ENCODE results near the gene ZNF653. TPM values are rescaled to one million over a fixed set of nuclear protein-coding genes. Genes with fewer than 3 reads are reported as not detected.

Gene ZNF653
- total RNA-seq (2012; rRNA removed), result 3.0 and 3.5 TPM in 2 replicates

- Histone ChIP-seq H3K4me3 (ENCODE audit: low read length) (peak within 1 kb of the TSS; percentile 97), H3K9me3 (replicated peaks; ENCODE audit: low read length) (no peaks in the 10 kb centered on the region), H3K36me3 (ENCODE audit: insufficient read depth, low read length) (no peaks in the 10 kb centered on the region)
Measured at GRCh38 chr19:11505504-11506100, at the start of gene ZNF653. Gene ZNF653, minus strand, starts transcription at chr19:11505839. Its CDS starts 53 bp downstream, at chr19:11505786.

GRCh38 chr19:11555246-11555645, 49.6 kb upstream of the ZNF653 start:
- H3K9me3 ChIP-seq (replicated peaks; ENCODE audit: low read length), result no peaks in the 10 kb centered on the region
- no peak overlapping the region for H3K9ac ChIP-seq (ENCODE audit: low read depth, low read length)
- peaks cover 7% of the 10 kb centered on the region for H3K4me1 ChIP-seq (ENCODE audit: control insufficient read depth, insufficient read depth, low read length)
- H3K27me3 ChIP-seq (ENCODE audit: control insufficient read depth, insufficient read depth, low read length), result no peaks in the 10 kb centered on the region
- no peak overlapping the region for H3K4me3 ChIP-seq (ENCODE audit: low read length)
- H3K4me2 ChIP-seq (ENCODE audit: low read length), result no peak overlapping the region
- H3K36me3 ChIP-seq (ENCODE audit: insufficient read depth, low read length), result peaks cover 30% of the 10 kb centered on the region

More at GRCh38 chr19:11505504-11506100, at the start of gene ZNF653:
- Histone ChIP-seq H3K4me1 (ENCODE audit: control insufficient read depth, insufficient read depth, low read length) (peaks cover 12% of the 10 kb centered on the region), H3K9ac (ENCODE audit: low read depth, low read length) (peak within 1 kb of the TSS; percentile 92), H3K27me3 (ENCODE audit: control insufficient read depth, insufficient read depth, low read length) (no peaks in the 10 kb centered on the region), H3K4me2 (ENCODE audit: low read length) (peak within 1 kb of the TSS; percentile 99)

- H3K4me2 ChIP-seq (ENCODE audit: low read length), result no peak overlapping the region
- H3K9ac ChIP-seq (ENCODE audit: low read depth, low read length), result no peak overlapping the region
- H3K4me3 ChIP-seq (ENCODE audit: low read length), result no peak overlapping the region
- no peaks in the 10 kb centered on the region for H3K9me3 ChIP-seq (replicated peaks; ENCODE audit: low read length)
- peaks cover 30% of the 10 kb centered on the region for H3K36me3 ChIP-seq (ENCODE audit: insufficient read depth, low read length)
- H3K27me3 ChIP-seq (ENCODE audit: control insufficient read depth, insufficient read depth, low read length), result no peaks in the 10 kb centered on the region
- H3K4me1 ChIP-seq (ENCODE audit: control insufficient read depth, insufficient read depth, low read length), result peaks cover 7% of the 10 kb centered on the region
Measured at GRCh38 chr19:11554160-11554559, 48.5 kb upstream of the ZNF653 start.

- no peak overlapping the region for H3K4me3 ChIP-seq (ENCODE audit: low read length)
- peaks cover 2% of the 10 kb centered on the region for H3K4me1 ChIP-seq (ENCODE audit: control insufficient read depth, insufficient read depth, low read length)
- no peak overlapping the region for H3K9ac ChIP-seq (ENCODE audit: low read depth, low read length)
- H3K36me3 ChIP-seq (ENCODE audit: insufficient read depth, low read length), result peaks cover 30% of the 10 kb centered on the region
- no peaks in the 10 kb centered on the region for H3K9me3 ChIP-seq (replicated peaks; ENCODE audit: low read length)
- no peaks in the 10 kb centered on the region for H3K27me3 ChIP-seq (ENCODE audit: control insufficient read depth, insufficient read depth, low read length)
- H3K4me2 ChIP-seq (ENCODE audit: low read length), result no peak overlapping the region
Measured at GRCh38 chr19:11552666-11553372, 47.2 kb upstream of the ZNF653 start.

- peaks cover 30% of the 10 kb centered on the region for H3K36me3 ChIP-seq (ENCODE audit: insufficient read depth, low read length)
- H3K9ac ChIP-seq (ENCODE audit: low read depth, low read length), result no peak overlapping the region
- H3K4me3 ChIP-seq (ENCODE audit: low read length), result no peak overlapping the region
- H3K4me2 ChIP-seq (ENCODE audit: low read length), result no peak overlapping the region
- no peaks in the 10 kb centered on the region for H3K27me3 ChIP-seq (ENCODE audit: control insufficient read depth, insufficient read depth, low read length)
- H3K9me3 ChIP-seq (replicated peaks; ENCODE audit: low read length), result no peaks in the 10 kb centered on the region
- no peaks in the 10 kb centered on the region for H3K4me1 ChIP-seq (ENCODE audit: control insufficient read depth, insufficient read depth, low read length)
Measured at GRCh38 chr19:11551603-11552235, 46.1 kb upstream of the ZNF653 start.

- peaks cover 30% of the 10 kb centered on the region for H3K36me3 ChIP-seq (ENCODE audit: insufficient read depth, low read length)
- no peak overlapping the region for H3K4me2 ChIP-seq (ENCODE audit: low read length)
- H3K9ac ChIP-seq (ENCODE audit: low read depth, low read length), result no peak overlapping the region
- no peaks in the 10 kb centered on the region for H3K27me3 ChIP-seq (ENCODE audit: control insufficient read depth, insufficient read depth, low read length)
- no peaks in the 10 kb centered on the region for H3K4me1 ChIP-seq (ENCODE audit: control insufficient read depth, insufficient read depth, low read length)
- H3K4me3 ChIP-seq (ENCODE audit: low read length), result no peak overlapping the region
- no peaks in the 10 kb centered on the region for H3K9me3 ChIP-seq (replicated peaks; ENCODE audit: low read length)
Measured at GRCh38 chr19:11550265-11550664, 44.6 kb upstream of the ZNF653 start.

- peaks cover 30% of the 10 kb centered on the region for H3K36me3 ChIP-seq (ENCODE audit: insufficient read depth, low read length)
- H3K4me1 ChIP-seq (ENCODE audit: control insufficient read depth, insufficient read depth, low read length), result no peaks in the 10 kb centered on the region
- H3K27me3 ChIP-seq (ENCODE audit: control insufficient read depth, insufficient read depth, low read length), result no peaks in the 10 kb centered on the region
- no peak overlapping the region for H3K4me3 ChIP-seq (ENCODE audit: low read length)
- H3K9me3 ChIP-seq (replicated peaks; ENCODE audit: low read length), result no peaks in the 10 kb centered on the region
- no peak overlapping the region for H3K9ac ChIP-seq (ENCODE audit: low read depth, low read length)
- H3K4me2 ChIP-seq (ENCODE audit: low read length), result no peak overlapping the region
Measured at GRCh38 chr19:11549386-11549953, 43.8 kb upstream of the ZNF653 start.

GRCh38 chr19:11547929-11548700, 42.5 kb upstream of the ZNF653 start:
- peaks cover 16% of the 10 kb centered on the region for H3K36me3 ChIP-seq (ENCODE audit: insufficient read depth, low read length)
- H3K4me1 ChIP-seq (ENCODE audit: control insufficient read depth, insufficient read depth, low read length), result no peaks in the 10 kb centered on the region
- no peak overlapping the region for H3K4me2 ChIP-seq (ENCODE audit: low read length)
- no peaks in the 10 kb centered on the region for H3K9me3 ChIP-seq (replicated peaks; ENCODE audit: low read length)
- H3K4me3 ChIP-seq (ENCODE audit: low read length), result no peak overlapping the region
- no peaks in the 10 kb centered on the region for H3K27me3 ChIP-seq (ENCODE audit: control insufficient read depth, insufficient read depth, low read length)
- H3K9ac ChIP-seq (ENCODE audit: low read depth, low read length), result no peak overlapping the region

- H3K4me3 ChIP-seq (ENCODE audit: low read length), result no peak overlapping the region
- no peaks in the 10 kb centered on the region for H3K9me3 ChIP-seq (replicated peaks; ENCODE audit: low read length)
- no peak overlapping the region for H3K4me2 ChIP-seq (ENCODE audit: low read length)
- no peak overlapping the region for H3K9ac ChIP-seq (ENCODE audit: low read depth, low read length)
- no peaks in the 10 kb centered on the region for H3K4me1 ChIP-seq (ENCODE audit: control insufficient read depth, insufficient read depth, low read length)
- no peaks in the 10 kb centered on the region for H3K36me3 ChIP-seq (ENCODE audit: insufficient read depth, low read length)
- H3K27me3 ChIP-seq (ENCODE audit: control insufficient read depth, insufficient read depth, low read length), result peaks cover 22% of the 10 kb centered on the region
Measured at GRCh38 chr19:11541238-11541637, 35.6 kb upstream of the ZNF653 start.

- H3K9me3 ChIP-seq (replicated peaks; ENCODE audit: low read length), result no peaks in the 10 kb centered on the region
- H3K4me1 ChIP-seq (ENCODE audit: control insufficient read depth, insufficient read depth, low read length), result peaks cover 2% of the 10 kb centered on the region
- peaks cover 22% of the 10 kb centered on the region for H3K27me3 ChIP-seq (ENCODE audit: control insufficient read depth, insufficient read depth, low read length)
- H3K4me3 ChIP-seq (ENCODE audit: low read length), result no peak overlapping the region
- no peak overlapping the region for H3K4me2 ChIP-seq (ENCODE audit: low read length)
- H3K36me3 ChIP-seq (ENCODE audit: insufficient read depth, low read length), result no peaks in the 10 kb centered on the region
- no peak overlapping the region for H3K9ac ChIP-seq (ENCODE audit: low read depth, low read length)
Measured at GRCh38 chr19:11540645-11541044, 35.0 kb upstream of the ZNF653 start.
